HG03354 (cell line): ENCODE results near the gene RNPS1.
"Not testable (repeated sequence)": the region's sequence is repeated elsewhere in the genome, so short reads cannot be mapped to it uniquely, and the experiment has no call there.

Experiments
- ATAC-seq: cut with Tn5 transposase; IDR thresholded peaks from one replicate; pipeline ENCODE4 v1.9.1; 2021; ENCODE audit warnings: mild to moderate bottlenecking; ENCODE audit not compliant: unreplicated experiment, poor library complexity, severe bottlenecking

RNPS1 gene

GRCh38 chr16:2284001-2284770, 16.3 kb upstream of the RNPS1 start:
- no peak for ATAC-seq

GRCh38 chr16:2282866-2283555, 15.1 kb upstream of the RNPS1 start:
- ATAC-seq: no peak

DNA sequence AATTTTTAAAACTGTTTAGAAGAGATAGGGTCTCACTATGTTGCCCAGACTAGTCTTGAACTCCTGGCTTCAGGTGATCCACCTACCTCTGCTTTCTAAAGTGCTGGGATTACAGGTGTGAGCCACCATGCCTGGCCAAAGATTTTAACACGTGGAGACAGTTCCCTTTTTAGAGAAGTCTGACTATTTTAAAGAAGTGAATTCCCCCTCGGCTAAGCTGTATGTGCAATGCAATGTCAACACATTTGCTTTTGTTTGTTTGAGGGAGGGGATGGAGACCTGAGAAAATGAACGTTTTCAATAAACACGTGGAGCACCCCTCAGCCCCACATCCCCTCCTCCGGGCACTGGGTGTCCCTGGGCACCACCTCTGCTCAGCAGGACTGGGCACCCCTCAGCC, 14.3 kb upstream of the RNPS1 start:
- no peak for ATAC-seq

DNA sequence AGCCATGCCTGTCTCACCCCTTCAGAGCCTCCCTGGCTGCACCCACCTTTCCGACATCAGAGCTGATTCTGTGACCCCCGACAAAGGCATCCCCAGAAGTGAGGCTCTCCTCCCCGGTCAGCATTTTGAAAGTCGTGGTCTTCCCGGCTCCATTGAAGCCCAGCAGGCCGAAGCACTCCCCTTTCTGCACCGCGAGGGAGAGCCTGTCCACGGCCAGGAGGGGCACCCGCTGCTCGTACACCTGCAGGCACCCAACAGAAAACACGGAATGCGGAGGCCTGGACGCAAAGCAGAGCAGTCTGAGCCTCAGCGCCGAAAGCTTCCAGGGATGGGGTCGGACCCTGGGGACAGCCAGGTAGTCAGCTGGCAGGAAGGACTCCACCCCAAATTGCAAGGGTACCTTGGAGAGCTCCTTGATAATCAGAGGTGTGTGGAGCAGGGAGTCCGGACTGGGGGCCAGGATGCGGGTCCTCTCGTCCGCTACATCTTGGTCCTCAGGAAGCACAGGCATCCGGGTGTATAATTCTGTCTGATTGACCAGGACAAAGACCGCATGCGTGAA, 13.1 kb upstream of the RNPS1 start:
- no peak for ATAC-seq

DNA sequence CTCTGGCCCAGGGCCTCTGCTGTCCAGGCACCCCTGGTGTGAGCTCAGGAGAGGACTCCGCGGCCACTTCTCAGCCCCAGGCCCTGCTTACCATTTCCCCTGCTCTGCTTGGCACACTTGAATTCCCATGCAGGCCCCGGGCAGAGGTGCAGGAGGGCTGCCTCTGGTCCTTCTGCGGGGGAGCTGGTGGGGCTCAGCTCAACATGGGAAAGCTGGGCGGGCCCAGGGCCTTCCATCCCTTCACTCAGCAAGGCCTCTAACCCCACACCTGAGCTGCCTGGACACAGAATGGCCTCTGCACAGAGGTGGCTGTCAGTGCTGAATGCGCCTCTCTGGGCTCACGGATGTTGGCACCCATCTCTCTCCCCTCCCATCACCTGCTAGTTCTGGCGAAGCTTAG, 12.5 kb upstream of the RNPS1 start:
- ATAC-seq: no peak

- no peak for ATAC-seq
These were observed 11.3 kb upstream of the RNPS1 start for GRCh38 chr16:2278956-2279800.

GRCh38 chr16:2278272-2278608, 10.3 kb upstream of the RNPS1 start:
- ATAC-seq: no peak

DNA sequence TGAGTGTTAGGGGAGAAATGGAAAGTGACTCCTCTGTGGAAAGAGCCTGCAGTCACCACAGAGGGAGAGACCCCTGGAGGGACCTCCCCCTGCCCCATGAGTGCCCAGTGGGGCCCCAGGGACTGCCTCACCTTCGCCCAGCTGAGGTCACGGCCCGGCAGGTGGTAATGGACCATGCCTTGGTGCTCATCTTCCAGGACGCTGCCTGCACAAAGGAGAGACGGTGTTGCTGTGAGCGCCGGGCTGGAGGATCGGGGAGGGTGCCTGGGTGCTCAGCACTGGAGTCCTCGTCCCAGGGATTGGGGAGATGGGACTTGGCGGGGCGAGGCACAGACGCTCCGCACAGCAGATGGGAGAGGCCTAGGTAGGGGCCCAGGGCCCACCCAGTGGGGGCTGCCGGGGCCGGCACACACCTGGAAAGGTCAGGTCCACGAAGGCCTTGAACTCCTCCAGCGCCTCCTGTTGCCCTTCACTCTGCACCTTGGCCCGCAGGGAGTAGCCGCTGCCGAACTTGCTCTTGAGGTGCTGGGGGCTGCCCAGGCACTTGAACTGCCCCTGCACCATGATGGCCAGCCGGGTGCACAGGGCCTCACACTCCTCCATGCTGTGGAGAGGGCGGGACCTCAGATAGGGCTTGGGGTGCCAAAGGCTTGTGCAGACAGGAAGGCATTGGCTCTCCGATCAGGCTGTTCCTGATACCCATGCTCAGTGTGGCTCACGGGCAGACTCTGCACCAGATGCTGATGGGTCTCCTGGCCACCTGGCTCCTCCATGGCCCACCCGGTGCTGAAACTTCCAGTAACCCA, 9.7 kb upstream of the RNPS1 start:
- no peak for ATAC-seq

GRCh38 chr16:2276368-2277195, 8.7 kb upstream of the RNPS1 start:
- no peak for ATAC-seq

GRCh38 chr16:2275476-2276367, 7.8 kb upstream of the RNPS1 start:
- ATAC-seq: no peak

DNA sequence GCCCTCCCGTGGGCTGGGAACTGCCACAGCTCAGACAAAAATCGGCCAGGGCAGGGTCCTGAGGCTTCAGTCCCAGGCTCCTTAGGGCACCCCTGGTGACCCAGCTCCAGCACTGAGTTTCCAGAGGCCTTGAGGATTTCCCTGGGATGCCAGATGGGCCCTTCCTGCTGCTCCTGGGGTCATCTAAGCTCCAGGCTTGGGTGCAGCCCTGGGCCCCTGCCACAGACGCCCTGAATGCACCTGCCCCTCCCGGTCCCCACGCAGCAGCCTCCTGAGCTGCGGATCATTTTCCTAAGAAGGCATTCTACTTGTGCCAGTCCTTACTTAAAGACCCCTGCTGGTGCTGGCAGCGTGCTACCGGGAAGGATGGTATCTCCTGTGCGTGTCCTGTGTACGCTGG, 6.0 kb upstream of the RNPS1 start:
- no peak for ATAC-seq

- no peak for ATAC-seq
These were observed 5.6 kb upstream of the RNPS1 start for GRCh38 chr16:2273484-2273883.

DNA sequence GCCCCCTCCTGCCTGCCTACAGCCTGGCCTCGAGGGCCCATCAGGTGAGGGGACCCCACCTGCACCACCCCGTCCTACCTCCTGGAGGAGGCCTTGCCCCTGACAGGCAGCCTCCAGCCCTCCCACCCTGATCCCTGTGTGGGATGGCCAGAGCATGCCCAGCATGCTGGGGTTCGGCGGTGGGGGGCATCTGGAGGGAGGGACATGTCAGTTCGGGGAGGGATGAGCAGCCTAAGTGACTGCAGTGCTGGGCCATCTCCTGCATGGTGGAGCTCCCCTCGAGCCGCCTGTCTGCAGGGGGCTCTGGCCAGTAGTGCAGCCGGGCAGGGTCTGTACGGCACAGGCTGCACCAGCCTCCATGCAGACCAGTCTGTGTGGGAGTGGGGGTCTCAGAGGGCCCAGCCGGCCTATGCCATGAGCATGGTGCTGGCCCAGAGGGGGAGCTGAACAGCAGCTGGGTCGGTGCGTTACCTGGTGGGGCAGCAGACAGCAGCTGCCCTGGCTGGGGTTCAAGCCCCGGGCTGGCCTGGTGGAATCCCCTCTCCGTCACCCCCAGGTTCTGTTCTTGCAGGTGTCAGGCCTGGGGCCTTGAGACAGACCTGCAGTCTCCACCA, 4.0 kb upstream of the RNPS1 start:
- ATAC-seq: no peak

DNA sequence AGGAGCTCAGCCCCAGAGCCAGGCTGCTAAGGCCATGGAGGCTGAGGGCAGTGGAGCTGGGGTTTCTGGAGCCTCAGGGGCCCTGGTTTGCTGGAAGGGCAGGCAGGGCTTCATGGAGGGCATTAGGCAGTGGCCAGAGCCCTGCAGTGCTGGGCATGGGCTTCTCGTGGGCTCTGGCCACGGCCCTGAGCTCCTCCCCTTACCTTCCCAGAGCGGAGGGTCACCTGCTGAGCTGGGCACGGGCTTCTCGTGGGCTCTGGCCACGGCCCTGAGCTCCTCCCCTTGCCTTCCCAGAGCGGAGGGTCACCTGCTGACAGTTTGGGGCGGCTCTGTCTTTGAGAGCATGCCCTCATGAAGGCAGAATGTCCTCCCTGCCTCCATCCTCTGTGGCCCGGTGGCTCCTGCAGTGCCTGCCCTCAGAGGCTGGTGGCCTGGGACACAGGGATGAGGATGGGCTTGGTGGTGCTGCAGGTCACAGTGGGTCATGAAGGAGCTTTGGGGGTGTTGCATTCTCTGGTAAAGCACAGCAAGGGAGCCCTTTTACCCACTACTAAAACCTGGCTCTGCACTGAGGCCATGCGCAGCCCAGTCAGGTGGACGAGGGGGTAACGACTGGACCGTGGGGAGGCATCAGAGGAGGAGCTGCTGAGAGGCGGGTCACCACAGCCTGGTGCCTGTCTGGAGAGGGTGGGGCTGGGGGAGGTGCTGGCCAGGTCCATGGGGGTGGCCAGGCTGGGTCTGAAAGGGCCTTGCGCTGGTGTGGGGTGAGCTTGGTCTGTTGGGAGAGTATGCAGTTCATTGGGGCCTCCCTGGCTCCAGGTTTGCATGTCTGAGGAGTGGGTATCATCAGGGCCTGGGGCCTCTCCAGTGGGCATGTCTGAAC, 2.9 kb upstream of the RNPS1 start:
- no peak for ATAC-seq

DNA sequence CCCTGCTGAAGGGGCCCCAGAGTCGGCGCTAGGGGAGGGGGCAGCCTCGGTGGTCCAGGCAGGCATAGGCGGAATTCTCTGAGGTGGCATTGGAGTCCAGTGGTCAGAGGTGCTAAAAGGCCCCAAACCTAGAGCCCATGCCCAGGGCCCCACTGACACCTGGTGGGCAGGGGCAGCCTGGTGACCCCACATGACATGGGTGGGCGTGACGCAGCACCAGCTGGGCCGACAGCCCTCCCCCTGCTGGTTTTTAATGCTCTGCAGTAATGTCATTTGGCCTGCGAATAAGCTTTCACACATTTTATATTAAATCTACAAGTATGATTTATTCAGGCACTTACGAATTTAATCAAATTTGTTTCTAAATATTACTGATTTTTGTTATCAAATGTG, 2.1 kb upstream of the RNPS1 start:
- no peak for ATAC-seq

DNA sequence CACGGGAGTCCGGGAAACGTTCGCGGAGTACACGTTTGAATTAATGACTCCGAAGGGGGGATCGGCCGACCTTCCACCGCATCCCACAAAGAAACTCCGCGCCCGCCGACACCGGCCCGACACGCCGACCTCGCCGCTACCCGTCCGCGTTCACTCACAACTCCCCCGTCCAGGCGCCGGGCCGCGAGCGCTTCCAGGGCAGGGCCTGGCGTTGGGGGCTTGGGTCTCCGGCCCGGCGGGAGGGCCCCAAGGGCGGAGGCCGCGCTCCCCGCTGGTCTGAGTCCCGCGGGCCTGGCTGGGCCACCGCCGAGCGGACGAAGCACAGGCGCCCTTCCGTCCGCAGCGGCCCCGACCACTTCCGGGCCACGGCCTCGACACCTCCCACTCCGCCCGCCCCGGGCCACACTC, 417 bp downstream of the RNPS1 start:
- peak; percentile 64 for ATAC-seq

GRCh38 chr16:2266887-2267286, 1.0 kb downstream of the RNPS1 start:
- not testable (repeated sequence) for ATAC-seq
